Measurements from ENCODE around the gene TRIM56. TPM values are rescaled to one million over a fixed set of nuclear protein-coding genes. Genes with fewer than 3 reads are reported as not detected.
A peak's percentile ranks its signal among the peaks of the same experiment; 100 is the strongest.

TRIM56 gene
- total and polyA plus RNA-seq, 2 of the 4 experiments (the other 2 are of a cell fraction): 3.9 to 5.9 TPM

DNA sequence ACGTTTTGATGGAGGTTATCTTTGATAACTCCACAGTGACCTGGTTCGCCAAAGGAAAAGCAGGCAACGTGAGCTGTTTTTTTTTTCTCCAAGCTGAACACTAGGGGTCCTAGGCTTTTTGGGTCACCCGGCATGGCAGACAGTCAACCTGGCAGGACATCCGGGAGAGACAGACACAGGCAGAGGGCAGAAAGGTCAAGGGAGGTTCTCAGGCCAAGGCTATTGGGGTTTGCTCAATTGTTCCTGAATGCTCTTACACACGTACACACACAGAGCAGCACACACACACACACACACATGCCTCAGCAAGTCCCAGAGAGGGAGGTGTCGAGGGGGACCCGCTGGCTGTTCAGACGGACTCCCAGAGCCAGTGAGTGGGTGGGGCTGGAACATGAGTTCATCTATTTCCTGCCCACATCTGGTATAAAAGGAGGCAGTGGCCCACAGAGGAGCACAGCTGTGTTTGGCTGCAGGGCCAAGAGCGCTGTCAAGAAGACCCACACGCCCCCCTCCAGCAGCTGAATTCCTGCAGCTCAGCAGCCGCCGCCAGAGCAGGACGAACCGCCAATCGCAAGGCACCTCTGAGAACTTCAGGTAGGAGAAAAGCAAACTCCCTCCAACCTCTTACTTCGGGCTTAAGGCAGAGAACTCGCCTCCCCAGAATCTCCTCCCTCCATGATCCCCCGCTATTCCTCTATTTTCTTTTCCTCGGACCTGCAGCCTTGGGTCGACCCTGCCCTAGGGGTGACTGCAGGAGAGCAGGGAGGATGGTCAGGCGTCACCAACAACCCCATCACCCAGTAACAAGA is 41.6 kb downstream of the TRIM56 start, which contains the start of gene SERPINE1 (continued):
- TF ChIP-seq CEBPB (IDR thresholded peaks at IDR 0.05; ENCODE audit: low read depth, low read length) (peak; percentile 66; the same call in 1 of the 2 replicates), RFX5 (IDR thresholded peaks at IDR 0.05; ENCODE audit: low read depth, low read length) (no peak), SMC3 (IDR thresholded peaks at IDR 0.05; ENCODE audit: low read depth, low read length) (peak; percentile 5; the same call in 1 of the 2 replicates)

GRCh38 chr7:101127460-101128039 is 42.3 kb downstream of the TRIM56 start:
- peaks cover 26% of the 10 kb centered on the region for H3K4me1 ChIP-seq (ENCODE audit: control insufficient read depth, insufficient read depth, low read length)
- peak overlapping the region; percentile 52; the same call in 1 of the 3 replicates for H2BK15ac ChIP-seq (ENCODE audit: low read depth, low read length)
- peak overlapping the region; percentile 79 for H3K4ac ChIP-seq (ENCODE audit: low read depth, low read length)
- ATAC-seq (ENCODE audit: low read depth) (no peak), DNase-seq (no peak)
- dilution Hi-C loops (cut with HindIII; ENCODE audit: low sequenced_read_pairs, unreplicated experiment): no loop called here
- H3K9me1 ChIP-seq (ENCODE audit: insufficient read depth, low read length): peaks cover 16% of the 10 kb centered on the region
- H2AFZ ChIP-seq (replicated peaks; ENCODE audit: low read length, poor library complexity): peak overlapping the region; percentile 35
- peaks cover 15 to 68% of the 10 kb centered on the region in 2 experiments; a peak in 3 of 4 replicates for H3K79me1 ChIP-seq (ENCODE audit: low read depth in 1 of 2, low read length in 2 of 2)
- in situ Hi-C loops (cut with MboI; ENCODE audit: low sequenced_read_pairs): no loop called here
- peak overlapping the region; percentile 29 for H2BK120ac ChIP-seq (ENCODE audit: low read depth, low read length)
- peak overlapping the region; percentile 56 for H3K4me3 ChIP-seq (ENCODE audit: insufficient read depth, low read depth, low read length)
- peak overlapping the region; percentile 71 for H3K27ac ChIP-seq (ENCODE audit: insufficient read depth, low read length)
- ChIA-PET CTCF (interaction anchor here (0.6 to 1.1 kb wide), 3 partner anchors 26 to 64 kb away, joined by 3 read pairs; no protein-coding TSS in a partner anchor), POLR2A (ENCODE audit: unreplicated experiment) (interaction anchor here (0.8 kb wide), 2 partner anchors 9 to 10 kb away, joined by 3 to 4 read pairs; no protein-coding TSS in a partner anchor)
- H3K9ac ChIP-seq (ENCODE audit: low read depth, low read length): peak overlapping the region; percentile 82
- H4K8ac ChIP-seq (ENCODE audit: low read depth in 2 of 2, low read length in 2 of 2): peak overlapping the region; percentile 14 to 50; a peak in 3 of 4 replicates
- intact Hi-C loops (cut with micrococcal nuclease): loop anchor here (1.0 kb wide), 1 partner anchor 27 kb away; no protein-coding TSS in a partner anchor
- peaks cover 46% of the 10 kb centered on the region for H4K20me1 ChIP-seq (ENCODE audit: insufficient read depth, low read length)
- H3K4me2 ChIP-seq (ENCODE audit: low read depth, low read length): peak overlapping the region; percentile 72
- 0% methylated on average over 1 of the region's 3 CpGs; no CpG with 5 or more reads in 1 of the 2 experiments for WGBS, 2 experiments (ENCODE audit: extremely low coverage in 2 of 2, insufficient read length in 1 of 2)
- peak overlapping the region; percentile 89; the same call in 1 of the 2 replicates for H3K56ac ChIP-seq (ENCODE audit: extremely low read depth, insufficient read depth, low read length)
- H3K27me3 ChIP-seq (ENCODE audit: control insufficient read depth, insufficient read depth, low read length): no peaks in the 10 kb centered on the region
- peak overlapping the region; percentile 75 for H3K23ac ChIP-seq (ENCODE audit: low read depth, low read length)
- peak; percentile 24; the same call in 1 of the 2 replicates for TF ChIP-seq POLR2A (IDR thresholded peaks at IDR 0.05; ENCODE audit: low read depth, low read length)
- no peak for TF ChIP-seq CEBPB (IDR thresholded peaks at IDR 0.05; ENCODE audit: low read depth, low read length)
- TF ChIP-seq CHD1 (IDR thresholded peaks at IDR 0.05; ENCODE audit: low read depth, low read length): peak; percentile 43
- TF ChIP-seq, protein P1, sequence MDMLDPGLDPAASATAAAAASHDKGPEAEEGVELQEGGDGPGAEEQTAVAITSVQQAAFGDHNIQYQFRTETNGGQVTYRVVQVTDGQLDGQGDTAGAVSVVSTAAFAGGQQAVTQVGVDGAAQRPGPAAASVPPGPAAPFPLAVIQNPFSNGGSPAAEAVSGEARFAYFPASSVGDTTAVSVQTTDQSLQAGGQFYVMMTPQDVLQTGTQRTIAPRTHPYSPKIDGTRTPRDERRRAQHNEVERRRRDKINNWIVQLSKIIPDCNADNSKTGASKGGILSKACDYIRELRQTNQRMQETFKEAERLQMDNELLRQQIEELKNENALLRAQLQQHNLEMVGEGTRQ (IDR thresholded peaks at IDR 0.05; ENCODE audit: low read depth, low read length): no peak; the same call in 1 of the 2 replicates
- H2BK5ac ChIP-seq (ENCODE audit: low read depth, low read length, poor library complexity, severe bottlenecking): peak overlapping the region; percentile 46
- H4K5ac ChIP-seq (ENCODE audit: low read depth, low read length): peak overlapping the region; percentile 0; the same call in 1 of the 2 replicates
- peak overlapping the region; percentile 35; the same call in 1 of the 2 replicates for H2BK20ac ChIP-seq (ENCODE audit: low read depth, low read length)
- peak overlapping the region; percentile 85 for H3K14ac ChIP-seq (replicated peaks; ENCODE audit: low read depth, low read length)
- peak overlapping the region; percentile 90 for H2AK5ac ChIP-seq (ENCODE audit: low read depth, low read length)
- no peaks in the 10 kb centered on the region for H3K9me3 ChIP-seq (ENCODE audit: control insufficient read depth, insufficient read depth, low read length)
- peak overlapping the region; percentile 99 for H2AK9ac ChIP-seq (replicated peaks; ENCODE audit: low read depth, low read length, poor library complexity)
- peak overlapping the region; percentile 75; the same call in 1 of the 2 replicates for H4K91ac ChIP-seq (ENCODE audit: insufficient read depth, low read depth, low read length)
- H3K36me3 ChIP-seq (ENCODE audit: control insufficient read depth, insufficient read depth, low read length): peaks cover 24% of the 10 kb centered on the region
- peak overlapping the region; percentile 68 for H3K18ac ChIP-seq (ENCODE audit: low read depth, low read length)
- no TSS peak for BruUV-seq (replicated peaks)

All from IMR-90 (cell line).